NCI-H1048 (cell line): ENCODE data around the gene HDAC11.
"Not testable (repeated sequence)": the region's sequence is repeated elsewhere in the genome, so short reads cannot be mapped to it uniquely, and the experiment has no call there.

Experiments
- DNase-seq: peaks from one replicate; lab custom pipeline; 2025; lab: John Stamatoyannopoulos, UW

HDAC11 gene

DNA sequence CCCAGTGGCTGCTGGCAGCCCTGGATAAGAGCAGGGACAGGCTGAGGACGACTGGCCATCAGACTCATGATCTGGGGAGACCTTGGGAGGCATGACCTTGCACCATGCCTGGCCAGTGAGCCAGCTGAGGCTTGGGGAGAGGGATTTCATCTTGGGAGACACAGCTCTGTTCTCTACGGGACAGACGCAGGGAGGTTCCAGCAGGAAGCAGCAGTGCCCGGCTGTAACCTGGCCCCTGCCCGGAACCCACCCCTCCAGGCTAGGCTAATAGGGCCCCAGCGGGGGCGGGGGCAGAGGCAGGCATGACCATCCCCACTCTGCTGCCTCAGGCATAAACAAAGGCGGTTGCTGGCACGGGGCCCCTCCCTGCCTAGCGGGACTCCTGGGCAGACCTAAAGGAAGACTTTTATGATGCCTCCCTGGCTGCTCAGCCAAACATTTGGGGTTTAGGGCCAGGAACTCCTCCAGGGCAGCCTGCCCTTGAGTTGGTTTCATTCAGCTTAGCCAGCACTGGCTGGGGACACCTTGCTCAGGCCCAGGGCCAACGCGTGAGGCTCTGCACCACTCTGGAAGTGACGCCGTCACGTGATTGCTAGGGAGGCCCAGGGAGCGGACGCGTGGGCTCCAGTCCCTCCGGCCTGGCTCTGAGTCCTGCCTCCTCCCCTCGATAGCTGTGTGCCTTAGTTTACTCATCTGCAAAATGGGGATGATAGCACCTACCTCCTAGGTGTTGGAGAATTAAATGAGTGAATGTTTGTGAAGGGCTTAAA is 27.6 kb downstream of the HDAC11 start:
- no peak for DNase-seq

DNA sequence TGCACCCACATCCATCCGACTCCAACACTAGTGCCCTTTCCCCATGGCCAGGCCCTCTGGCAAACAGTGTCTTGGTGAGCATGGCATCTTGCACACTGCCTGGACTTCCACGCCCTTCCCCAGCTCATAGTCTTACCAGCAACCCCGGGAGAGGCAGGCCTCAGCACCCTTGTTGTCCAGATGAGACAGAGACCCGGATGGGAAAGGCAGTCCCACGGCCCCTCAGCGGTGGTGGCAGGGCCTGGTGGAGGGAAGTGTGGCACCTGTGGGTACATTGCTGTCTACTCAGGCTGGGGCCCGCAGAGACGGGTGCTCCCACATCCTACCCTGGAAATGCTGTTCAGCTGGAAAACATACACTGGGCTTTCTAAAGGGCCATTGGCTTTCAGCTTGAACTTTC is 28.4 kb downstream of the HDAC11 start:
- no peak for DNase-seq

DNA sequence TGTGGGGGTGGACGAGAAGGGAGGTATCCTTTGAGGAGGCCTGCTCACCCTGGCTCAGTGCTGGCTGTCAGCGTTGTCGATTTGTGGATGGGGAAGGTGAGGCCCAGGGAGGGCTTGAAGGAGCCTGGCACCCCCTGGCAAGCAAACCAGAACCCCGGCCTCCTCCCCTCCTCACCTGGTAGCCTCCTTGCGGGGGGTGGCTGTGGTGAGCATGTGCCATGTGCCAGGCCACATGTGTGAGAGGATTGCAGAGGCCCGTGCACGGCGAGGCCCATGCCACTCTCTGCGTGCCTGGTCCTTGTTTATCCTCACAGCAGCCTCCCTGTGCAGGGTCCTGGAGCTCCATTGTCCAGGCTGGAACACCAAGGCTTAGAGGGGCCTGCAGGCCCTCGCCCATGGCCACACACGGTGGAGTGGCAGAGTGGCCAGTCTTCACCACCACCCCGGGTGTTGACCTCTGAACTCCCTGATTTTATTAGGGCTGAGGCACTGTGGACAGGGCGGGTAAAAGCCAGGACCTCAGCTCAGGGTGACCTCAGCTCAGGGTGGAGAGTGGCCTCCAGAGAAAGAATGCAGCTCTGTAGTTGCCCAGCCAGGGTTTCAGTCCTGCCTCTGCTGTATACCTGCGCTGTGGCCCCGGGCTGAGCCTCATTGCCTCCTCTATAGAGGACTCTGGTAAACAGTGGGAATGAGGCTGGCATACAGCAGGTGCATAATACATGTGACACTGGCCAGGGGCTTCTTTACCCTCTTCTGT is 29.1 kb downstream of the HDAC11 start:
- DNase-seq: no peak

DNA sequence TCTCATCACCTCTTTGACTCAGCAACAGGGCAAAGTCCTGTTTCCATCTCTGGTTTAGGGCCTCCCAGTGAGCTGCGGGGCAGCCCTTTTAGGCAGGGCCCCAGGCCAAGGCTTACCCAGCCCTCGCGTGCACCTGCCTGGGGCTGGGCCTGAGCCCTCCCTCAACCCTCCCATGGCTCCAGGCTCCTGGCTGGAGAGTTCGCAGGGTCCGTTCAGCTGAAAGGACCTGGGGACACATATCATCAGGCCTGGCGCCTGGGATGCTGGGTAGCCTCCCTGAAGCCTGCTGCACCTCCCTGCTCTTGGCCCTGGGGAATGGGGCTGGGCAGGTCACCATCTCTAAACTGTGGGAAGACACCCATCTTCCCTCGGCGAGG is 29.7 kb downstream of the HDAC11 start:
- DNase-seq: no peak

DNA sequence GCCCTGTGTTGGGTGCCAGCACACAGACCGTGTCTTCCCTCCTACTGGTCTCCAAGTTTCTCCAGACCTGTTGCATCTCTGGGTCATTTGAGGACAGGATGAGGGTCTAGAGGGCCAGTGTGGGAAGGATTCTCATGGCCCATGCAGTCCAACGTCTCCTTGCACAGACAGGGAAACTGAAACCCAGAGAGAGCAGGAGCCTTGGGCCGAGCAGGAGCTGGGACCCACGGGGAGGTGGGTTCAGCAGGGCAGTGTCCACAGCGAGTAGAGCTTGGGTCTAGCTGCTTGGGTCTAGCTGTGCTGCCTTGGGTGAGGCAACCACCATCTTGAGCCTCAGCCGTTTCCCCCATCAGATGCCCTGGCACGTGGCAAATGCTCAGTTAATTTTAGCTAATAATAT is 32.3 kb downstream of the HDAC11 start:
- no peak for DNase-seq

DNA sequence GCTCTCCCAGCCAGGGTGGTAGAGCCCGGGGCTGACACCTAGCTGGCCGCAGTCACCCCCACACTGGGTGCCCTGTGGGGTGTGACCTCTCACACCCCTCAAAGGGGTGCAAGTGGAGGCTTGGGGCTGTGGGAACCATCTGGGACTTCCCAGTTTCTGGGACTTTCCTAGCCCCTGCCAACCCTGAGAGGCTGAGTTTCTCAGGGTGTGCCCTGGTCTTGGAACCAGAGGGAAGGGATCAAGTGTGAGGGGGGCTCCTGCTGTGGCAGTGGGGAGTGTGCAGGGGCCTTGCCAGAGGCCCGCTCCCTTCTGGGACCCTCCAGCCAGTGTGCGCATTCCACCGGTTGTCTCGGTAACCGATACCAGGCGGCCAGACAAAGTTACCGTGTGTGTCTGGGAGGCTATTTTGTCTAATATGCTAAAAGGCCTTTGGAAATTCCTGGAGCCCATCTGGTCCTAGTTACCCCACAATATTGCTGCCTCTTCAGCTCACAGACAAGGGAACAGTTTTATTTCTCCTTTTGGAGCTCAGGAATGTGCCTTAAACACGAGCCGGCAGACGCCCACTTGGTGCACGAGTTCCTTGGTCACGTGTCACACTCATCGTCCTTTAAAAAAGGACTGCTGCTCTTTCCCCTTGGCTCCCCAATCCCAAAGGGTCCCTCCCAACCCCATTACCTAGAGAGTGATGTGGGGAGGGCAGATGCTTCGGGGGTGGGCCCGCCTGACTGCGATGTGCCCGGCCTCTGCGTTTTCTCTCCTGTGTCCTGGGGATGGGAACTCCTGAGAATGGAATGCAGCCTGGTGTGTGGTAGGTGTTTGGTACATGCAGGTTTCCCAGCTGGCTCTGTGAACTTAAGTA is 33.2 kb downstream of the HDAC11 start:
- no peak for DNase-seq

DNA sequence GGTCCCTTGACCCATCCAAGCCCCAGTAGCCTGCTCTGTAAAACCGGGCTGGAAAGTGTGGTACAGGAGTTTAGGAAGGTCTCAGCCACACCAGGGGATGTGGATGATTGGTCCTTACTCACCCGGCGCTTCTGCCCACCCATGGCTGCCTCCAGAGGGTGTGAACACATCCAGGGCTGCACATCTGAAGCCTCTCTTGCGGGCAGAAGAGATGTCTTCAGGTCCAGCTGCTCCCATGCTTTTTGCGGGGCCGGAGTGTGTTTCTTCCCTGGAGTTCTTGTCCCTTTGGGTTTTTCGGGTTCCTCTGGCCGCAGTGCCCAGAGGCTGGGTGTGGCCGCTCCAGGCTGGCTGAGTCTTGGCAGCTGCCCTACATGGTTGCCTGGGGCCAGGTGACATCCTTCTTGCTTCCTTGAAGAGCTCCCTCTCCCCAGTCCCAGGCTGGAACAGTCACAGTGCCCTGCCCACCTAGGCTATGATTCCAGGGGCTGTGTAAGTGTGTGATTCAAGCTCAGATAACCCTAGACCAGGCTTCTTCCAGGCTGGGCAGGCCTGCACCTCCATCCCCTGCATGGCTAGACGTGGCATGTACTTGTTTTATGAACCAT is 33.9 kb downstream of the HDAC11 start:
- DNase-seq: no peak

DNA sequence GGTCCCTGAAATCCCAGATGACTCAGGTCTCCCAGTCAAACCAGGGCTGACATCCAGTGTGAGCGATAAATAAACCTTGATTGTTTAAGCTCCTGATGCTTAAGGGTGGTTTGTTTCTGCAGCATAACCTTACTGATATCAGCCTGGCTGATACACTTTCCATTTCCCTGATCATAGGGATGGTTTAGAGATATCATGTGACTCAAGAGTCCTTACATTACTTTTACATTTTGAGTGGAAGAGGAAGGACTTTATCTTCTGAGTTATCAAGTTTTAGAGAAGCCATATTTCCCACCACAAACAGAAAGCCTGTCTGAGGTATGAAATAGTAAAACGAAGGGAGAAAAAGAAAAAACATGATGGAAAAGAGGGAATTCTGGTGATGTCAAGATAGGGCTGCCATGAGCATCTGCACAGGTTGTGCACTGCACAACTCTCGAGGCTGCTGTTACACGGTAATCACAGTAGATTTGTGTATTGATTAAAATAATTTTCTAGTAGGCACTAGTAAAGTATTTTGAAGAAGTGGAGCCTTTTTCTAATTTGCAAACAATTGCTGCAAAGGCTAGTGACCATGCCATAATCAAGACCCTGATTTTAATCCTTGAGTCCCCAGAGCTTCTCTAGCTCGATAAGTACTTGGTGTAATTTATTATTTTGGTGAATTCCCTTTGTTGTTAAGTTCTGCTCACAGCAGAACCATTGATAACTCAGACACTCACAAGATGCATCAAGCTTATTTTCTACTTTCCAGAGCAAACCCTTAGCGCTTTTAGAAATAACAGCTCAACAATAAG is 34.7 kb downstream of the HDAC11 start:
- no peak for DNase-seq

DNA sequence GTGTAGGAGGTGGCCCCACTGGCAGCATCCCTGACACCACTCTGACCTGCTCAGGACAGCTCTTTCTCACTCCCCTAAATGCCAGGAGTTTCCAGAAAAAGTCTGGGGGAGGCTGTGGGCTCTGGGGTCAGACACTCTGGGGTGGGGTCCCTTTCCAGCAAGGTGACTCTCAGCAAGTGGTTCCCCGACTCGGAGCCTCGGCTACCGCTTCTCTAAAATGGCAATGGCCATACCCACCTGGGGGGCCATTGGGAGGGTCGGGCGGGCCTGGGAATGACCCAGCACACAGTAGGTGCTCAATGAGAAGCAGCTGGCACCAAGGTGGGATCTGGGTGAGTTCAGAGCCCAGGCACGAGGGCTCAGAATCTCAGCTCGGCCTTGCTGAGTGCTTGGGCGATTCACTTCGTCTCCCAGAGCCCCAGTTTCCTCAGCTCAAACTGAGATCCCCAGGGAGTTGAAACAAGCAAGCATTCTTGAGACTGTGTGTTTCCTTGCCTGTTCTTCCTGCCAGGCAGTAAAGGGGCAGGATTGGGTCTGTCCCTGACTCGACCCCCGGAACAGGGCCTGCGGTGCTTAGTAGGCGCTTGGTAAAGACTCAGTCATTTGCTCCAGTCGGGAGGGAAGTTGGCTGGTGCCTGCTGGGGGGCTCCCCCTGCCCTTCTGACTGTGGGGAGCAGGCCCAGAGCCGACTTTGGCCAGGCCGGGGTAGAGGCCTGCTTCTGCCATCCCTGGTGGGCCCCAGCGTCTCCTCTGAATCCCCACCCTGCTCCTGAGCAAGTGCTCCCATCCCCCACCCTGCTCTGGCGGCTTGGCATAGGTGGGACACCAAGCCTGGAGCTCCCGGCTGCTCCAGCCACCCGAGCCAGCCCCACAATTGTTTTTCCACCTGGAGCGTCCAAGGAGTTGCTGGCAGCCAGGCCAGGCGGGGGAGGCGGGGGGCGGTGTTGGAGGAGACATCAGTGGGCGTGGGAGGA is 36.0 kb downstream of the HDAC11 start:
- no peak for DNase-seq

DNA sequence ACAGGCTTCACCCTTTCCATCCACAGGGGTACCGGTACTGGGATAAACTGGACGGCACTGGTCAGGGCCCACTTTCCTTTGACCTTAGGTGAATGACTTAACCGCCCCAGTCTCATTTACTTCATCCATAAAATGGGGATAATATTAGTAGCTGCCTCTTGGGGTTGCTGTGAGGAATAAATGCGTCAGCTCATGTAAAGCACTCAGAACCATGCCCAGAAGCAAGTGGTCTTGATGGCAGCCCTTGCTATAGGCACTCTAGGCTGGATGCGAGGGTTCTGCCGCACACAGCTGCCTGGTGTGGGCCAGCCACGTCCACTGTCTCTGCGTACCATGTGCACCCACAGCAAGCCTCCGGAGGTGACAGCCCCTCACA is 36.6 kb downstream of the HDAC11 start:
- DNase-seq: no peak

DNA sequence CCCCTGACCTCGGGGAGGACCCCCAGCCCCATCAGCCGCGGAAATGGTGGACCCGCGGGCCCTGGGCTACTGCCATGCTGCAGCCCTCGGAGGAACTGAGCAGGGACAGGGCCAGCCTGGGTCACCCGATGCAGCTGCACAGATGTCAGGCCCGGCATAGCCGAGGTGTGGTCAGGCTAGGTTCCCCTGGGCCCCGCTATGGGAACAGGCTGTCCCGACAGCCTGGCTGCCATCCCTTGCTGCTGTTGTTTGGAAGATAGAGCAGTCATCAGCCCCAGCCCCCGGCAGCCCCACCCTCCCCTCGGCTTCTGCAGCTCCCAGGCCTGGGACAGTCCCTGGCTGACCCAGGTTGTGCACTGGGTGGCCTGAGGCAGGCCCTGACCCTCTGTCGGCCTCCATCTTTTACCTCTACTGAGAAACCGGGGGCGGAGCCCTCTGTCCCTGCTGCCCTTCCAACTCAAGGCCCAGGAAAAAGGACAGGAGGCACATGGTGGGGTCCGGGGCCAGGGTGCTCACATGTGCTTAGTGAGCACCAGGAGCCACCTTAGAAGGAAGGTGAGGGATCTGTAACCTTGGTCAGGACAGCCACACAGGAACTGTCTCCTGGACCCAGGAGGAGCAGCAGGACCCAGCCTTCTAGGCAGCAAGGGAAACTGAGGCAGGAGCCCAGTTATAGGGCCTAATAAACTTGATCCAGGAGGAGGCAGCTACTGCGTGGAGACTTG is 37.3 kb downstream of the HDAC11 start:
- DNase-seq: no peak

DNA sequence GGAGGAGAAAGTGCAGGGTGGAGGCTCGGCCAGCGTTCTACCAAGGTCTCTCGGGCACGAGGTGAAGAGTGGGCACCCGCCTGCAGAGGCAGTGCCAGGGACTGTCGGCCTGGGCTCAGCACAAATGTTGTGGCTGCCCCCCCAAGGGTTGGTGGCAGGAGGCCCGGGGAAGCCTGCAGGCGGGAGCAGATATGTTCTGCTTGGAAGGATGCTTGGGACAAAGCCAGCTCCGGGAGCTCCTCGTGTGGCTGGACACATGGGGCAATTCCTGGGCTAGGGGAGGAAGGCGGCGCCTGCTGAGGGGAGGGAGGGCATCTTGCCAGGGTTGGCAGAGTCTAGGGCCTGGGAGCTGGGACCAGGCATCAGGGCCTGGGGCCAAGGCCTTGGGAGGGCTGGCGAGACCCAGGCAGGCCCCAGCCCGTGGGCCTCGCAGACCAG is 38.4 kb downstream of the HDAC11 start:
- DNase-seq: no peak

DNA sequence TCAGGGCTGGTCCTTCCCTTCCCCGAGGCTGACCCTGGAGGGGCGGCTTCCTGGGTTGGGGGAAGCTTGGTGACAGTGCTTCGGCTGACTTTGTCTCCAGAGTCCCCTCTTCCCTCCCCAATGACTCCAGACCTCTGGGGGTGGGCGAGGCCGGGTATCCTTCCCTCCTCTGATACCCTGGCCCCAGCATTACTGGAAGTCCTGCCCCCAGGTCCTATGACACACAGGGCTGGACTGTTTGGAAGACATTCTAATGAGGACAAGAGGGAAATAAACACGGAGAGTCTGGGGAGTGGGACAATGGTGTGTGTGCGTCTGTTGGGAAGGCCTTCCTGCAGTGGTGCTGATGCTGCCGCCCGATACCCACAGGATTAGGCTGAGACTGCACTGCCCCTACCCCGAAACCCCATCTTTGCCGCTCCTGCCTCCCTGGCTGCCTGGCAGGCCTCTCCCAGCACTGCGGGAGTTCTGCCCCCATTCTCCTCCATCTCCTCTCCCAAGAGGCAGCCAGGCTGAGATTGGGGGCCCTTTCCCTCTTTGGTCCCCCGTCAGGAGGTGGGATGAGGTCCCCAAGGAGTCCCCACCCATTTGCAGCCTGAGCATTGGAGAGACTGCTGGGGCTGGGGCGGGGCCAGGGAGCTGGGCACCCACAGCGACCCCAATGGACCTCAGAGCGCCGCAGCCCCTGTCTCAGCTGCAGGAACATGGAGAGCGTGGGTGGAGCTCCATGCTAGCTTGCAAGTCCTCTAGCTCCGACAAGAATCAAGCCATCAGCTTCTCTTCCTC is 39.1 kb downstream of the HDAC11 start:
- no peak for DNase-seq

DNA sequence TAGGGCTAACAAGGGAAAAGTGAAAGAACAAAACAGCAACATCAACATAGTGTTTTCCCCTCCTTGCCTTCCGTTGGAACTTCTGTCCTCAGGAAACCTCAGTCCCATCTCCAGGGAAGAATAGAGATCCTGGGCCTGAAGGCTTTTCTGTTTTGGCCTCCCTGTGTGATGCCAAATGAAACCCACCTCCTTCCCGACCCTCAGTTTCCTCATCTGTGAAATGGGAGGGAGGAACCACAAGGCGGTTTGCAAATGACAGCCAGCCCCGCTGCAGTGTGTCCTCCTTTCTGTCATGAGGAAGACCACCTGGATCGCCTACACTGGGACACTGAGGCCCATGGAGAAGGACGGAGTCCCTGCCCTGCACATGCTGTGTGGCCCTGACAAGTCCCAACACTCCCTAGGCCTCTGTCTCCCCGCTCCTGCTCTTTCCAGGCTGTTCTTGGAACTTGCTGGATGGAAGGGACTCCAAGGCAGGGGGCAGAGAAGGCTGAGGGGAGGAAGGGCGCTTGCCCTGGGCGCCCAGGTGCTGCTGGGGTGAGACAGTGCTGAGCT is 40.3 kb downstream of the HDAC11 start:
- DNase-seq: no peak

DNA sequence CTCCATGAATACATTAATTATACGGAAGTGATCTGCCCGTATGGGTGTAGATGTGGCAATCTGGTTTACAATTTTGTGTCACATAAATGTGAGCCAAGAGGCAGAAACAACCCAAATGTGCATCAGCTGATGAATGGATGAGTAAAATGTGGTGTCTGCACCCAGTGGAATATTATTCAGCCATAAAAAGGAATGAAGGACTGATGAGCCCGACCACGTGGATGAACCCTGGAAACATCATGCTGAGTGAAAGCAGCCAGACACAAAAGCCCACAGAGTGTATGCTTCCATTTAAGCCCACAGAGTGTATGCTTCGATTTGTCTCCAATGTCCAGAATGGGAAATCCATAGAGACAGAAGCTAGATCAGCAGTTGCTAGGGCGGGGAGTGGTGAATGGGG is 41.2 kb downstream of the HDAC11 start:
- no peak for DNase-seq

DNA sequence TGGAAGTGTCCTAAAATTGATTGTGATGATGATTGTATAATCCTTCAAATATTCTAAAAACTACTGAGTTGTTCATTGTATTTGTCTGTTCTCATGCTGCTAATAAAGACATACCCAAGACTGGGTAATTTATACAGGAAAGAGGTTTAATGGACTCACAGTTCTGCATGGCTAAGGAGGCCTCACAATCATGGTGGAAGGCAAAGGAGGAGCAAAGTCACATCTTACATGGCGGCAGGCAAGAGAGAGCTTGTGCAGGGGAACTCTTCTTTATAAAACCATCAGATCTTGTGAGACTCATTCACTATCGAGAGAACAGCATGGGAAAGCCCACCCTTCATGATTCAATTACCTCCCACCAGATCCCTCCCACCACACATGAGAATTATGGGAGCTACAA is 41.6 kb downstream of the HDAC11 start:
- DNase-seq: not testable (repeated sequence)

DNA sequence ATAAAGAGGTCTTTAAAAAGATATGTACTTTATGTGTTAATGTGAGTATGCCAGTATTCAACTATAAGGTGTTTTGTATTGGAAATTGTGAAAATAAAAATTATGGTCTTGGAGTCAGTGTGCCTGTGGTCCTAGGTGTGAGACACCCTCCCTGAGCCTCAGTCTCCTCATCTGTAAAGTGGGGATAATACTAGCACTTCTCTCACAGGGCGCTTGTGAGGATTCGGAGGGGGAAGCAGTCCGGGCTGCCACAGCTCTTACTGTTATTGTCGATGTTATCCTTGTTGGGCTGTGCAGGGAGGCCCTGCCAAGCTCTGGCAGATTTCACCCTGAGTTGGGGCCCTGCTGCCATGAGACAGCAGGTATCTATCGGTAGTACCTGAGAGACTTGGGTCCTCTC is 42.1 kb downstream of the HDAC11 start:
- DNase-seq: no peak

DNA sequence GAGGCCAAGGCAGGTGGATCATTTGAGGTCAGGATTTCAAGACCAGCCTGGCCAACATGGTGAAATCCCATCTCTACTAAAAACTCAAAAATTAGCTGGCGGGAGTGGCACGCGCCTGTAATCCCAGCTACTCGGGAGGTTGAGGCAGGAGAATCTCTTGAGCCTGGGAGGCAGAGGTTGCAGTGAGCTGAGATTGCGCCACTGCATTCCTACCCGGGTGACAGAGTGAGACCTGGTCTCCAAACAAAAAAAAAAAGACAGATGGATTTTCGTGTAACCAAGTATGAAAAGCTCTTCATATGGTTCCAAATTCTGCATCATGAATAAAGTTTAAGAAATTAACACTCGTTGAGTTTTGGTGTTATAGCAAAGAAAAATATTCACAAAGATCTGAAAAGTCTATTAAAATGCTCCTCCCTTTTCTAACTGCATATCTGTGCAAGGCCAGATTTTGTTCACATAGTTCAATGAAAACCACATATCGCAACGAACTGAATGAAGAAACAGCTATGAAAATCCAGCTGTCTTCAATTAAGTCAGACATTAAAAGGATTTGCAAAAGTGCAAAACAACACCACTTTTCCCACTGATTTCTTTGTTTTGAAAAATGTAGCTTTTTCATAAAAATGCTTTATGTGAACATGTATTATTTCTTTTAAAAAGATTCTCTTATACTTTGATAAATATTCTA is 45.0 kb downstream of the HDAC11 start:
- DNase-seq: no peak
